H1 (cell line): ENCODE data around the gene LPP. TPM values are rescaled to one million over a fixed set of nuclear protein-coding genes. Genes with fewer than 3 reads are reported as not detected.

Experiments
- CHD7 ChIP-seq: fragments of 300-600 bp; sonication (generic); IDR thresholded peaks from 2 replicates; pipeline ENCODE4 v1.7.1; 2012; ENCODE audit warnings: low read length, moderate library complexity, mild to moderate bottlenecking, inconsistent platforms; ENCODE audit not compliant: insufficient replicate concordance
- E2F6 ChIP-seq: IDR thresholded peaks from 2 replicates; pipeline ENCODE4 v1.6.1; 2012; ENCODE audit warnings: inconsistent platforms
- JUN ChIP-seq: IDR thresholded peaks from 2 replicates; pipeline ENCODE4 v1.6.1; 2011; ENCODE audit warnings: low read depth, mild to moderate bottlenecking, improper control_type of control experiment, low read length
- polyA plus RNA-seq, 7 experiments: library from polyadenylated mRNA; depleted of rRNA in 3 of 7; stranded (reverse) in 5 of 7; unstranded in 2 of 7; fragments of >200 nt in 5 of 7; fragments of 200-250 nt in 2 of 7; gene quantifications; 1 replicate in 5 of 7; 2 replicates in 1 of 7; 4 replicates in 1 of 7; pipeline versions ENCODE4 v1.2.1 to v1.2.3, GENCODE V29; 2011 to 2013; ENCODE audit warnings: missing spikeins in 2 of 7, mixed read lengths in 2 of 7
- total RNA-seq: library from RNA; stranded (reverse); fragmentation: NEBNext Ultra II Directional; extraction: Animal tissue kit (Norgen Biotek cat#: 25700); gene quantifications from 2 replicates; pipeline ENCODE4 v1.2.1, GENCODE V29; 2021

The LPP gene
- total and polyA plus RNA-seq, 2 of the 8 experiments (the other 6 are each of a cell fraction or from before 2014, with no cell fraction given), result 10.0 to 53.3 TPM

- TF ChIP-seq CHD7 (no peak), E2F6 (no peak), JUN (no peak)
- TF ChIP-seq, all 59 proteins: peak for 0
Observed at GRCh38 chr3:188198001-188198400, 44.0 kb downstream of the LPP start (continued).
